ENCODE results near the gene ARVCF. TPM values are rescaled to one million over a fixed set of nuclear protein-coding genes. Genes with fewer than 3 reads are reported as not detected.

ARVCF gene
- total and polyA plus RNA-seq, 12 donors: 22.2 to 58.9 (median 32.1) TPM

DNA sequence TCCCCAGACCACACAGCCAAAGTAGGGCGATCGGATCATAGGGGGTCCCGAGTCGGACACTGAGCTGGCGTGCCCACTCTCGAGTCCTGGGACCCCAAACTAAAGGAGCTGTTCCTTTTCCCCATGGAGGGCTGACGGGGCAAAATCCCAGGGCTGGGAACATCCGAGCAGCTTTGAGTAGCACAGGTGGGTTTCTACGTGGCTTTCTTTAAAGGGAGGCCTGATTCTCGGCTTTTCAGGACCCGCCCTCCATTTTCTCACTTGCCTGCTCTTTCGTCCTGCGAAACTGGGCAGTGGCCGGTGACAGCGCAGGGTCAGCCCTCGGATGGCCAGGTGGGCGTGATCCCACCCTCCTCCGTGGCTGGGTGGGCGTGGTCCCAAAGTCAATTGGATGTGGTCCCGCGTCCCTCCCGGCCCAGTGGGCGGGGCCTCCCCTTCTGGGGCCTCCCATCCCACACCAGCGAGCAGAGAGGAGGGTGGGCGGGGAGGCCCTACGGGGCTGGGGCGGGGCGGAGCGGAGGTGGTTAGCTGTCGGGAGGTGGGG is 57.5 kb downstream of the ARVCF start:
- no peaks in the 10 kb centered on the region for H3K27me3 ChIP-seq
- peak overlapping the region in 6 of 10 donors; percentile 18 to 53 (median 40) for H3K27ac ChIP-seq
- TF ChIP-seq, protein P1, sequence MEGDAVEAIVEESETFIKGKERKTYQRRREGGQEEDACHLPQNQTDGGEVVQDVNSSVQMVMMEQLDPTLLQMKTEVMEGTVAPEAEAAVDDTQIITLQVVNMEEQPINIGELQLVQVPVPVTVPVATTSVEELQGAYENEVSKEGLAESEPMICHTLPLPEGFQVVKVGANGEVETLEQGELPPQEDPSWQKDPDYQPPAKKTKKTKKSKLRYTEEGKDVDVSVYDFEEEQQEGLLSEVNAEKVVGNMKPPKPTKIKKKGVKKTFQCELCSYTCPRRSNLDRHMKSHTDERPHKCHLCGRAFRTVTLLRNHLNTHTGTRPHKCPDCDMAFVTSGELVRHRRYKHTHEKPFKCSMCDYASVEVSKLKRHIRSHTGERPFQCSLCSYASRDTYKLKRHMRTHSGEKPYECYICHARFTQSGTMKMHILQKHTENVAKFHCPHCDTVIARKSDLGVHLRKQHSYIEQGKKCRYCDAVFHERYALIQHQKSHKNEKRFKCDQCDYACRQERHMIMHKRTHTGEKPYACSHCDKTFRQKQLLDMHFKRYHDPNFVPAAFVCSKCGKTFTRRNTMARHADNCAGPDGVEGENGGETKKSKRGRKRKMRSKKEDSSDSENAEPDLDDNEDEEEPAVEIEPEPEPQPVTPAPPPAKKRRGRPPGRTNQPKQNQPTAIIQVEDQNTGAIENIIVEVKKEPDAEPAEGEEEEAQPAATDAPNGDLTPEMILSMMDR (IDR thresholded peaks at IDR 0.05): no peak
- ATAC-seq: peak; percentile 45 to 72 (median 68)
- H3K4me3 ChIP-seq: peak overlapping the region in 6 of 10 donors; percentile 12 to 43 (median 33)
- peaks cover 11 to 56% (median 35%) of the 10 kb centered on the region in 9 donors for H3K4me1 ChIP-seq
- WGBS, 2 donors: 27 to 38% methylated on average over 30 of the region's 30 CpGs
- intact Hi-C loops (cut with DNase I): no loop called here
- peaks cover 0 to 21% (median 6%) of the 10 kb centered on the region in 9 donors for H3K36me3 ChIP-seq
- DNase-seq: peak; percentile 76 to 83
- no peaks in the 10 kb centered on the region for H3K9me3 ChIP-seq

DNA sequence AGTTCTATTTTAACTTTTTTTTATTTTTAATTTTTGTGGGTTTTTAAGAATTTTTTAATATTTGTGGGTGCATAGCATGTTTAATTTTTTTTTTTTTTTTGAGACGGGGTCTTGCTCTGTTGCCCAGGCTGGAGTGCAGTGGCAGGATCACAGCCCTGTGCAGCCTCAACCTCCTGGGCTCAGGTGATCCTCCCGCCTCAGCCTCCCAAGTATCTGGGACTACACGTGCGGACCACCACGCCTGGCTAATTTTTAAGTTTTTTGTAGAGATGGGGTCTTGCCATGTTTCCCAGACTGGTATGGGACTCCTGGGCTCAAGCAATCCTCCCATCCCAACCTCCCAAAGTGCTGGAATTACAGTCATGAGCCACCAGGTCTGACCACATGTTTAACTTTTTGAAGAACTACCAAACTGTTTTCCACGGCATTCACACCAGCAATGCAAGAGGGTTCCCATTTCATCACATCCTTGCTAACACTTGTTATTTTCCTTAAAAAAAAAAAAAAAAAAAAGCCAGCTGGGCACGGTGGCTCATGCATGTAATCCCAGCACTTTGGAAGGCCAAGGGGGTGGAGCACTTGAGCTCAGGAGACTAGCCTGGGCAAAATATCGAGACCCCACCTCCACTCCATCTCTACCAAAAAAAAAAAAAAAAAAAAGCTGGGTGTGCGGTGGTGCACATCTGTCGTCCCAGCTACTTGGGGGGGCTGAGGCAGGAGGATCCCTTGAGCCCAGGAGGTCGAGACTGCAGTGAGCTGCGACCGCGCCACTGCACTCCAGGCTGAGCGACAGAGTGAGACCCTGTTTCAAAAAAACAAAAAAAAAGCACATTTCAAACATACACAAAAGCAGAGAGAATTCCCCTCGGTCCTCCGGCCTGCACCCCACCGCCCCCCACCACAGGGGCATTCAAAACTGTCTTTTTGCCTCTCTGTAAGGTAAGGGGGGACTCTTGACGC is 58.3 kb downstream of the ARVCF start:
- ATAC-seq (no peak), DNase-seq (no peak)

DNA sequence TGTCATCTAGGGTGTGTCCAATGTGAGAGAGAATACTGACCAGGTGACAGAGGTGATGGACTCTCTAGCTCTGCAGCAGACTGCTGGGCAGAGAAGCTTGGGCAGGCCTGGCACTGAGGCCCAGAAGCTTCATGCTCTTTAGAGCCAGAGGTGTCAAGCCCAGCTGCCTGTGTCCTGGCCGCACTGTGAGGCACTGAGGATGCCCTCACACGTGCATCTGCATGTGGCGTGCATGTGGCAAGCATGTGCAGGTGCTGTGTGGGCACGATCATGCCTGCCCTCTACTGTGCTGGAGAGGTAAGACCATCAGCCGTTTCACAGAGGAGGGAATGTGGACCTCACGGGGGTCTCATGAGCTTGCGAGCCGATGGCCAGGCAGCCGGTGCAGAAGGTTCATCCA is 59.2 kb downstream of the ARVCF start:
- Histone ChIP-seq H3K36me3 (peaks cover 0 to 8% (median 0%) of the 10 kb centered on the region in 9 donors), H3K9me3 (no peaks in the 10 kb centered on the region), H3K4me1 (peaks cover 17 to 67% (median 37%) of the 10 kb centered on the region in 9 donors), H3K4me3 (no peak overlapping the region), H3K27me3 (no peaks in the 10 kb centered on the region), H3K27ac (no peak overlapping the region)
- ATAC-seq (no peak), DNase-seq (no peak)
- intact Hi-C loops (cut with DNase I): no loop called here
- TF ChIP-seq, protein P1 (IDR thresholded peaks at IDR 0.05): no peak
- WGBS, 2 donors: 87 to 92% methylated on average over 9 of the region's 9 CpGs

More for the DNA sequence above, 58.3 kb downstream of the ARVCF start:
- TF ChIP-seq, protein P1 (IDR thresholded peaks at IDR 0.05): no peak
- Histone ChIP-seq H3K4me1 (peaks cover 11 to 63% (median 37%) of the 10 kb centered on the region in 9 donors), H3K9me3 (no peaks in the 10 kb centered on the region), H3K4me3 (peak overlapping the region in 4 of 10 donors; percentile 27 to 43 (median 33)), H3K27ac (peak overlapping the region in 5 of 10 donors; percentile 18 to 53 (median 49)), H3K36me3 (peaks cover 0 to 13% (median 0%) of the 10 kb centered on the region in 9 donors), H3K27me3 (no peaks in the 10 kb centered on the region)
- intact Hi-C loops (cut with DNase I): no loop called here
- WGBS, 2 donors: 83 to 89% methylated on average over 19 of the region's 19 CpGs

Measured in heart right ventricle (tissue), 16 donors.